ENCODE results near the gene SART1.

The SART1 gene

DNA sequence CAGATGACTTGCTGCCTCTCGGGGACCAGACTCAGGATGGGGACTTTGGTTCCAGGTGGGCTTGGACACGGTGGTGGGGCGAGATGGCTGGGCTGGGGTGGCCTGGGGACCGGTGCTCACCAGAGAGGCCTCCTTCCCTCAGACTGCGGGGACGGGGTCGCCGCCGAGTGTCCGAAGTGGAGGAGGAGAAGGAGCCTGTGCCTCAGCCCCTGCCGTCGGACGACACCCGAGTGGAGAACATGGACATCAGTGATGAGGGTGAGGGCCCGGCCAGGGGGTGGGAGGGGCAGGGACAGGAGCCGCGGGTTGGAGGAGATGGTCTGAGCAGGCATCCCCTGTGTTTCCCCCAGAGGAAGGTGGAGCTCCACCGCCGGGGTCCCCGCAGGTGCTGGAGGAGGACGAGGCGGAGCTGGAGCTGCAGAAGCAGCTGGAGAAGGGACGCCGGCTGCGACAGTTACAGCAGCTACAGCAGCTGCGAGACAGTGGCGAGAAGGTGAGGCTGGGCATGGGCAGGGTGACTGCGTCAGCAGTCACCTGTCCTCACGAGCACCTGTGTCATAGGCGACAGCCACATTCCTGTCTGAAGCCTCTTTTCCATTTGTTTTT is 5.9 kb downstream of the SART1 start:
- no peak for DNase-seq

DNA sequence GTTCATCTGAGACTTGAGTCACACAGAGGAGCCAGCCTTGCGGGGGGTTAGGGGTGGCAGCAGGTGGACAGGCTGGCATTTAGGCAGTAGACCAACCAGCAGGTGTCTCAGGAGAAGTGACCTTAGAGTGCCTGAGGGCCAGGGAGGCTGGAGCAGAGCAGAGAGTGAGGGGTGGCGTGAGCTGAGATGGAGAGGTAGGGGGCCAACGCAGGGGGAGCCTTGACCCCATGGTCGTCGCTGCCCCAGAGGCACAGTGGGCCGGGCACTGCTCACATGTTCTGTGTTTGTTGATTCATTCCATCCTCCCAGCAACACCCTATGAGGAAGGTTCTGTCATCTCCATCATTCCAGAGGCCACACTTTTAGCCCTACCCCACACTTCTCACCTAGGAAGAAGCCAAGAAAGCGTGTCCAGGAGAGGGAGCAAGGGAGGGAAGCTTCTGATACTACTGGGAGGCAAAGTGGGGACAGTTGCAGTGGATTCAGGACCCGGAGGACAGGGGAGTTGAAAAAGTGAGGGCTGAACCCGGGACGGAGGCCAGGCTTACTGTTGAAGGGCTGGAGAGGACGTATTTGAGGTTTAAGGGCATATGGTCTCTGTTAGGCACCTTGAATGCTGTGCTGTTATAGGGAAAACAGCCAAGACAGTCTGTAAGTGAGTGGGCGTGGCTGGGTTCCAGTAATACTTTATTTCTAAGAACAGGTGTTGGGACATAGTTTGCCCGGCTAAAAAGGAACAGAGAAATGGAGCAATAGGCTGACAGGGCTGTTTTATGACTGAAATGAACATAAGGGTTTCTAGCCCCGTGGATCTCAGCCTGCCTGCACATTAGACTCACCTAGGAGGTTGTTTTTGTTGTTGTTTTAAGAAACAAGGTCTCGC is 7.3 kb downstream of the SART1 start:
- DNase-seq: no peak

DNA sequence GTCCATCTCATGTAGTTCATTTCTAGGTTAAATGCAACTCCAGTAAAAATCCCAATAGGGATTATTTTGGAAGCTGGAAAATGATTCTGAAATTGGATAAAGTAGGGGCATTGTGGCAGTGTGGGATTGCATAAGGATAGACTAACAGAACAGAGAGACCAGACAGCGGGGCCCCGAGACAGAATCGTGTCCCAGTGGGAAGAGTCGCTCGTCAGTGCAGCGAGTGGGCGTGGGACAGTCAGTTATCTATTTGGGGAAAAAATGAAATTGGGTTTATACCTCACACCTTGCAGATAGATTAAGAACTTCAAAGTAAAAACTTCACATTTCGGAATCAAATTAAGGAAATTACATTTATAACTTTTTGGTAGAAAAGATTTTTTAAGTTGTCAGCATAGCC is 10.6 kb downstream of the SART1 start:
- no peak for DNase-seq

DNA sequence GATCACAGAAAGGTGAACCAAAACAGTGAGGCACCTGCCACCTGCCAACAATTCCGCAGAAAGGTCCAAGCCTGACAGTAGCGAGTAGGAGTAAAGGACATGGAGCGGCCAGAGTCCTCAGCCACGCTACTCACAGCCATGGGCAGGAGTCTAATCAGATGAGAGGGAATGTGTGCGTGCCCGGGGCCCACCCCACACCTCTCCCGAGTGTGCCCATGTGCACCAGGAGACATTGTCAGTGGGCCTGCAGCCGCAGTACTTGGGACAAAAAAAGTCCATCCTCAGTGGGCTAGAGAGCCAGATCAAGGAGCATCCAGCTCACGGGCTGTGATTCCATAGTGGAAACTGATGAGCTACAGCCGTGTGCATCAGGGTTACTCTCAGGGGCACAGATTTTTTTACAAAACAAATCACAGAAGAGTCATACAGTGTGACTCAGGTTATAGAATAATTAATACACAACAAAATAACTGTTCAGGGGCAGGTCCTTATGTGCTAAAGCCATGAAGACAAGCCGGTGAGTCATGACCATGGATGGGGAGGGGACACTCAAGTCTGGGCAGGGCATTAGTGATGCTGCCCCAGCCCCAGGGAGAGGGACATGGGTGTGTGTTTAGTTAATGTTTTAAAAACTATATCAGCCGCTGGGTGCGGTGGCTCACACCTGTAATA is 12.0 kb downstream of the SART1 start:
- DNase-seq: no peak

DNA sequence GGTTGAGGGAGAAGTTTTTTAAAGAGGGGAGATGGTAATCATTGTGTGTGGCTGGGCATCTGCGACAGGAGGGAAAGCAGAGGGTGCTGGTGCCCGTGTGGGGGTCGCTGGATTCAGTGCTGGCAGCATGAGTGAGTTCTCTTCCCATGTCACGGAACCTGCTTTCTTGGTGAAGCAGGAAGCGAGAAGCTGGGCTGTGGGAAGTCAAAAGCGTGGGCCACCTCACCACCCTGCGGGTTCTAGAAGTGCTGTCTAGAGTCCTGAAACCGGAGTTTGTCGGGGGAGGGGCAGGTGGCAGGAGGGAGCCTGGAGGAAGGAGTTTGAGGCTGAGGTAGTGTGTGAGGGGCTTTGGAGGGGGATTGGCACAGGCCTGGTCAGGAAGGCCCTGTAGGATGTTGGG is 14.2 kb downstream of the SART1 start:
- DNase-seq: no peak

DNA sequence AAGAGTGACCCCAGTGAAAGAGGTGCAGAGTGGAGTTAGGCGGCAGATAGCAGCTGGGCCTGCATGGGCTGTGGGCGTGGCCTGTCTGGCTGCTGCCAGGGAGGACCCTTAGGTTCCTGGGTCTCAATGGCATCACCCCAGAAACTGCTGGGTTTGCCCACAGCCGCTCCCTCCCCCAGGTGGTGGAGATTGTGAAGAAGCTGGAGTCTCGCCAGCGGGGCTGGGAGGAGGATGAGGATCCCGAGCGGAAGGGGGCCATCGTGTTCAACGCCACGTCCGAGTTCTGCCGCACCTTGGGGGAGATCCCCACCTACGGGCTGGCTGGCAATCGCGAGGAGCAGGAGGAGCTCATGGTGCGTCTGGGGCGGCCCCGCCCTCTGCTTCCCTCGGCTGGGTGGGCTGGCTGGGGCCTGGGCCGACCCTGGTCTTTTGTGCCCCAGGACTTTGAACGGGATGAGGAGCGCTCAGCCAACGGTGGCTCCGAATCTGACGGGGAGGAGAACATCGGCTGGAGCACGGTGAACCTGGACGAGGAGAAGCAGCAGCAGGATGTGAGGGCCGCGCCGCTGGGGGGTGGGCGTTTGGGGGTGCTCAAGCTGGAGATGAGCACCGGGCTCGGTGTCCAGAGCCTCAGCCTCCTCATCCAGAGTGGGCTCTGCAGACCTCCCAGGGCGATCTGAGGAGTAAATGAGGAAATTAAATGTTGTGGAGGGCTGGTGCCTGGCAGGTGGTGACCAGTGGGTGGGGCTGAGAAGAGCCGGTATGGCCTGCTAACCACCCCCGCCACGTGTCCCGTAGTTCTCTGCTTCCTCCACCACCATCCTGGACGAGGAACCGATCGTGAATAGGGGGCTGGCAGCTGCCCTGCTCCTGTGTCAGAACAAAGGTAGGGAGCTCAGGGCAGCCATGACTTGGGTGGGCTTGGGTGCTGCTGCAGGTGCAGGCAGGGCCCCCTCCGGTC is 15.0 kb downstream of the SART1 start:
- DNase-seq: no peak

DNA sequence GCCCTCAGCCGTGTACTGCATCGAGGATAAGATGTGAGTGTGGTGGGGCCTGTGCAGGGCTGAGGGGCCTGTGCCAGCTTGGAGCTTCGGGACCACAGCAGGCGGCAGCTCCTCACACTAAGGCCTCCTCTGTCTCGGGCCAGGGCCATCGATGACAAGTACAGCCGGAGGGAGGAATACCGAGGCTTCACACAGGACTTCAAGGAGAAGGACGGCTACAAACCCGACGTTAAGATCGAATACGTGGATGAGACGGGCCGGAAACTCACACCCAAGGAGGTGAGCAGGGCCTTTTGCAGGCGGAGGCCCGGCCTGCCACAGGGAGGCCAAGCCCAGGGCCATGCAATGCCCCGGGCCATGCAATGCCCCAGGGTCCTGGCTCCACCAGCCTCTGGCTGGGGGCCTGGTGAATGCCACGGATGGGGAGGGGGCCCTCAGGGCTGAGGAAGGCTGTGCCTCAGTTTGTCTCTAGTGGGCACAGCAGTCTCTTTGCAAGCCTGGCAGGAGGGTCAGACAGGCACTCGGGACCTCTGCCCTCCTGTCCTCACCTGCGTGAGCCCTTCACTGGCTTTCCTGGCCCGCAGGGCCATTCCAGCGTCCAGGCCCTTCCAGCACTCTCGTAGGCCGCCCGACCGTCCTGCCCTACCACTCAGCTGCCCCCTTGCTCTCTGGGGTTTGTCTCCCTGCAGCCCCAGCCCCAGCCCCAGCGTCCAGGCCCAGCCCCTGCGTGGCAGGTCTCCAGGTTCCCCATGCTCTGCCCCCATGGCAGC is 16.3 kb downstream of the SART1 start:
- DNase-seq: no peak

DNA sequence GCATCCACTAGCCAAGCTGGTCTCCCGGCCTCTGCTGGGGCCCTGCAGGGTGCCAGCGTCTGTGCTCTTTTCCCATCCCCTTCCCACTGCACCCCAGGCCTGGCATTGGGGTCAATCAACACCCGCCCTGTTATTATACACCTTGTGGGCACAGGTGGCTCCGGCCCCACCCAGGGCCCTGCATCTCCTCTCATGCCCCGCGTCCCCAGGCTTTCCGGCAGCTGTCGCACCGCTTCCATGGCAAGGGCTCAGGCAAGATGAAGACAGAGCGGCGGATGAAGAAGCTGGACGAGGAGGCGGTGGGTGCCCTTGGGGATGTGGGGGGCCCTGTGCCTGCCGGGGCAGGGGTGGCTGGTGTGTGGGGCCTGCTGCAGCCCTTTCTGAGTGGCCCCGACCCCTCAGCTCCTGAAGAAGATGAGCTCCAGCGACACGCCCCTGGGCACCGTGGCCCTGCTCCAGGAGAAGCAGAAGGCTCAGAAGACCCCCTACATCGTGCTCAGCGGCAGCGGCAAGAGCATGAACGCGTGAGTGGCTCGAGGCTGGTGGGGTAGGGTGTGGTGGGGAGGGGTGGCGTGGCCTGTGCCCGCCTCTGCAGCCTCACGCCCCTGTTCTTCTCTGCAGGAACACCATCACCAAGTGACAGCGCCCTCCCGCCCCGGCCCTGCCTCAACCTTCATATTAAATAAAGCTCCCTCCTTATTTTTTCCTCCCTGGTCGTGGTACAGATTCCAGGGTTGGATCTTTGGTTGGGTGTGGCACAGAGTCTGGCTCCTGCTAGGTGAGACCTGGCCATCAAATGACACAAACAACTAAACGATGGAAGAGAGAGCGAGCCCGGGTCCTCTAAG is 17.1 kb downstream of the SART1 start:
- no peak for DNase-seq

DNA sequence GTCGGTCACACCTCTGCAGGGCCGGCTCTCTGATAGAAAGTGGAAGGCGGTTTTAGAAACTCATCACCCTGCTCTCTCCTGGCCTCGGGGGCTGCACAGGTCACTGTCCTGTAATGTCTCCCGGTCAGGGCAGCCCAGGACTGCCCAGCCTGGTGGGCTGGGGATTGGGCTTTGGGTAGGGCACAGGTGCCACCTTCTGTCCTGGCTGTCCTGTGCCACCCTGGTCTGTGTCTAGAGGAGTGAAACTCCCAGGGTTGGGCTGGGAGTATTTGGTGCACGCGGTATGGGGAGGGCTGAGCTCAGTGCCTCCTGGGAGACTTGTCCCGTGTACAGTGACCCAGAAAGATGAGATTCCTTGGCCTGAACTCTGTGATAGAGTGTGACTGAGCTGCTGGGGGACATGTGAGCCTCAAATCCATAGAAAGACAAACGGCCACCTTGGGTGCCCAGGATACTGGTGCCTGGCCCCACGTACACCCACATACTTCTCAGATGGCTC is 17.8 kb downstream of the SART1 start:
- no peak for DNase-seq

DNA sequence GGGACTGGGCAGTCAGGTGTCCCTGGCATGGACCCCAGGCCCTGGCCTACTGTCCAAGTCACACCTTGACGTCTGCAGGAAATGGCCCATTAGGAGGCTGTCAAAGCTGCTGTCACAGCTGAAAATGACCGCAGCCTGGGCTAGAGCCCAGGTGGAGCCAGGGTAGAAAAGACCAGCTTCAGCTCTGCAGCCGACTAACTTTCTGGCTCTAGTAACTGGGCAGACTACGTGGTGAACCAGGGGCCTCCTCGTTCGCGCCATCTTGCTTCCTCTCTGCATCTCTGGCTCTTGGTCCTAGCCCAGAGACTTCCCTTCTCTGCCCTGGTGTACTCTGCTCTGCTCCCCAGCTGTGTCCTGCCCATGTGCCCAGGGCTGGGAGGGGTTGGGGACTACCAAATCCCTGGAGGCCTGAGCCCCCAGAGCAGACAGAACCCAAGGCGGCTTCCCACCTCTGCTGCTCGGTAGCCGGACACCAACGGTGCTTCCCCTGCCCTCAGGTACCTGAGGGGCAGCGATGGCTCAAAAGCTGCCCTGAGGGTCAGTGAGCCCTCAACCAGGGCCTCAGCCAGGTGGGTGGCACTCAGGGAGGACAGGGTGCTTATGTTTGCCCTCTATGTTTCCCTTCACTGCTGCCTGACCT is 19.7 kb downstream of the SART1 start:
- DNase-seq: no peak

DNA sequence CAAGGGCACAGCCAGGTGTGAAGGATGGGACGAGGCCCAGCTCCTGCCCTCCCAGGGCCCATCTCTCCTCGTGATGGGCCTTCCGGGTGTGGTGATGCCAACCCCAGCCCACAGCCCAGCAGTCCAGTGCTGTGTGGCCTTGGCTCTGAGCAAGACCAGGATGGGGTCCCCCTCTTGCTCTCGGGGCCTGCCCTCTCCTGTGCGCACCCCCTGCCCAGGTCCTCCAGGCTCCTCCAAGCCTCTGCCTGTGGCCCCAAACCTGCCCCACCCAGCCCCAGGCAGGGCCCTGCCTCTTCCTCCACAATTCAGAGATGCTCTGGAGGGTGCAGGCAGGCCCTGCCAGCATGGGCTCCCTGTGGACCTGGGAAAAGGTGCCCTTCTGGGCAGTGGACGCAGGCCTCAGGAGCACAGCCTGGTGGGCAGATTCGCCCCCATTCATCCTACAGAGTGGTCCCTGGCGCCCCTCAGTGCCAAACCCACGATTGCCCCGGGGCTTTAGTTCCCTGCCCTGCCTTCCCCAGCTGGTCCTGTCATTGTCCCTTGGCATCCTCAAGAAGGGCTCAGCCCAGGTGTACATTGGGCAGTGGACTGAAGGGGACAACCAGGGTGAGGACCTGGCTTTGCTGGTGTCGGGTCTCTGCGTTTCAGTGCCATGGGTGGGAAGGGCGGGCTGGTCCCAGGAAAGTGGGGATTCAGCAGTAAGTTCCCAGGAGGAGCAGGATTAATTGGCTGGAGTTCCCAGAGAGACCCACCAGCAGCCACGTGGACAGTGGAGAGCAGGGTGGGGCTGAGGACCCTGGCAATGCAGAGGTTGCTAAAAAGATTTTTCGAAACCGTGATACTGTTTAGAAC is 20.7 kb downstream of the SART1 start:
- no peak for DNase-seq

DNA sequence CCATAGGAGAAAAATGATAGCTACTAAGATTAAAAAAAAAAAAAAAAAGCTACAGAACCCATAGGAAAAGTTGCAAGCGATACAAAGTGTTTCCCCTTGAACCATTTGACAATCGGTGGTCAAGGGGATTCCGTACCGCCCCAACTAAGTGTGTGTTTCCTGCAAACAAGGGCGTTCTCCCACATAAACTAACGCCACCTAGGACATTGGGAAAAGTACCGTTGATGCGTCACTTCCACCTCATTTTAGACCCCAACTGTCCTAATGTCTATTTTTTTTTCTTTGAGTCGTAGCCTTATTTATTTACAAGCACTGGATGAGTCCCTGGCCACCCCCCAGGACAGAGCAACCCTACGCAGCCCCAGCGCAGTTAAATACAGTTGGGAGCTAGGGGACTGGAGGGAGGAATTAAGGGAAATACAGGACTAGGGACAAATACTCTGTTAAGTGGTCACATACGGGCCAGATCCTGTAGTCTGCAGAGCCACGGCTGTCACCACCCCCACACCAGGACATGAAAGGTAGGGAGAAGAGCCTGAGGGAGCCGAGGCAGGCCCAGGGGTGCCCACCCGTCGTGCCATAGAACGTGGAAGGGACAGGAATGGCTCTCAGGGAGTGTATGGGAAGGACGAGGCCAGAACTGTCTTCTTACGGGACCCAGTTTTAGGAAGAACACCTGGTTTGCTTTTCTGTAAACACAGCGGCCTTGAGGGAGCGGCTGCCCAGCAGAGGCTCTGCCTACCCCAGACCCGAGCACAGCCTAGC is 21.5 kb downstream of the SART1 start:
- DNase-seq: no peak

DNA sequence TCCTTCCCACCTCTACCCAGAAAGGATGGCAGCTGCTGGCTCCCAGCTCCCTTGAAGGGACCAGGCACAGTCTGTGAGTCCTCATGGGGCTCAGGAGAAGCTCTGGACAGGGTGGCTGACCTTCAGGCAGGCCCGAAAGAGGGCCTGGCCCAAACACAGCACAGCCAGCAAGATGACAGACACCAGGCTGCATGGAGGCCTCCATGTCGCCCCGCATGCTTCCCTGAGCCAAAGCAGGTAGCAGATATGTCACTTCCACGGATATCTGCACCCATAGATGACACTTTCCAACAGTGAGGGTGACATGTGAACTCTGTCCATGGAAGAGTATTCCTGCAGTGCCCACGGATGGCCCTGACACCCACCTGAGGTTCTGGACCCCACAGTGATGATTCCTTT is 22.1 kb downstream of the SART1 start:
- DNase-seq: no peak

DNA sequence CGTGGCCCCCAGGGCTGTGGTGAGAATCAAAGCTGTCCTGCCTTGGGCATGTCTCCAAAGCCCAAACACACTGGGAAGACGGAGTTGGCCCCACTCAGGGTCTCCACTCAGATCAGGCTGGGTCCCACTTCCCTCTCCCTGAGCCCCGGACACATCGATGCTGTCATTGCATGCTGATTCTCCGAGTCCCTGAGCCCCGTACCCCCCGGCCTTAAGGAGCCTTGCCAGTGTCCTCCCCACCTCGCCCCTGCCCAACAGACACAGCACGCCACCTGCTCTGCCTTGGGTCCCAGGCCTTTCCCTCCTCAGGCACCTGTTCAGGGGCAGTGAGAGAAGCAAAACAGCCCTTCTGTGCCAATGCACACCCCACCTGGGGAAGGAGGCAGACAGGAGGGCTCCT is 25.8 kb downstream of the SART1 start:
- no peak for DNase-seq

DNA sequence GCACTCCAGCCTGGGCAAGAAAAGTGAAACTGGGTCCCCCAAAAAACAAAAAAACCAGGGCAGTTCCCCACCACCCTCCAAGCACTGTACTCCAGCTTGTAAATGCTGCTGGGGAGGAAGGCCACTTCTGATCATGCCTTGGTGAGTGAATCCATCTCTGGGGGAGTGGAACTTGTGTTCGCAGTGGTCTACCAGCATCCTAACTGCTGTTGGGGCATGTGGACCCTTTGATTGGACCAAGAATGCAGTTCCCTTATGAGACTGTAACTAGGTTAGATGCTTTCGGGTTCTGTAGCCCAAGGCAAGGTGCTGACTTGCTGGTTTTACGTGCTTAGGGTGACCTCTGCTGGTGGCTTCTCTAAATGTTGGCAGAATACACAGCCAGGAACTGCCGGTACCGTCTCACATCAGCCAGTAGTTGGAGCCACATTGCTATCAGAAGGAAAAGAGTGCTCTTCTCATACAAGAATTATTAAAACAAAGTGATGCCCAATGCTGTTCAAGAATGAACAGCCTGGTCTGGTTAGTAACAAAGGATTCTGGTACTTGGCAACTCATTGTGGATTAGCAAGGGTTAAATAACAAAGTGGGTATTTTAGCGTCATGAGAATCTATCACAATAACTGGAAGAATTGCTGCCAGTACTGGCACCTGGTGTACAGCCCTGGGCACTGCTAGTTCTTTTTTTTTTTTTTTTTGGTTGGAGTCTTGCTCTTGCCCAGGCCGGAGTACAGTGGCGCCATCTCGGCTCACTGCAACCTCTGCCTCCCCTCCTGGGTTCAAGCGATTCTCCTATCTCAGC is 27.5 kb downstream of the SART1 start:
- peak; percentile 81 for DNase-seq

DNA sequence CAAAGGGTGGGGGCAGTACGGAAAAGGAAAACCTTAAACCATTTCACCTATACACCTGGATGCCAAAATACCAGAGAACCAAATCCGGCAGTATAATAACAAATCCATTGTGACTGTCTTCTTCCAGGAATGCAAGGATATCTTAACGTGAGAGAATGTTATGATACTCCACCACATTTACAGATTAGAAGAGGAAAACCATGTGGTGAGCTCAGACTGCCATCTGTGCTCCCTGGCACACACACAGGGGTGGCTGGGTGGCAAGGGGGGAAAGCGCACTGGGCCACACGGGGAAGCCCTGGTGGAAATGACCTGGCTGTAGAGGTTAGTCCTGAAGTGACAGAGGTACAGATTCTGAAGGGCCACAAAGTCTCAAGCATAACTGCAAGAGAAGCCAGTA is 30.5 kb downstream of the SART1 start:
- no peak for DNase-seq

DNA sequence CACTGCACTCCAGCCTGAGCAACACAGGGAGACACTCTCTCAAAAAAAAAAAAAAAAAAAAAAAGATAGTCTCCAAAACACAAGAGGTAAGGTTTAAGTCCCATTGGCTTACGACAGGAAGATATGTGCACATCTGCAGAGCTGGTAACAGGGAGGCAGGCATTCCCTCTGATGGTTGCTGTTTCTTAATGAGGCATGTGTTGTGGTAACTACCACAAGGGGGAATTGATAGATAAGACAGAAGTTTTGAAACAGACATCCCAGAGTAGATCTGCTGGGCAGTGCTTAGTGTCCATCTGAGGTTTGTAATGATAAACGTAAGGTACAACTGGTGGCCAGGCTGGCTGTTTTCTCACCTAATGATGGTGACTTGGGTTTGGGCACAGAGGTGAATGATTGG is 35.8 kb downstream of the SART1 start:
- DNase-seq: no peak
